Measurements from ENCODE around the gene SIK2. TPM values are rescaled to one million over a fixed set of nuclear protein-coding genes. Genes with fewer than 3 reads are reported as not detected.

Gene SIK2
- total RNA-seq, 1 experiment from 2014 or later, result 13.0 TPM

DNA sequence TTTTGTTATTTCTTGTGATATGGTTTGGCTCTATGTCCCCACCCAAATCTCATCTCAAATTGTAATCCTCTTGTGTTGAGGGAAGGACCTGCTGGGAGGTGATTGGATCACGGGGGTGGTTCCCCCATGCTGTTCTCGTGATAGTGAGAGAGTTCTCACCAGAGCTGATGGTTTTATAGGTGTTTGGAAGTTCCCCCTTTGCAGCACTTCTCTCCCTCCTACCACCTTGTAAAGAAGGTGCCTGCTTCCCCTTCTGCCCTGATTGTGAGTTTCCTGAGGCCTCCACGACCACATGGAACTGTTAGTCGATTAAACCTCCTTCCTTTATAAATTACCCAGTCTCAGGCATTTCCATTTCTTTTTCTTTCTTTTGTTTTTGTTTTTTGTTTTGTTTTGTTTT, 24.4 kb upstream of the SIK2 start:
- TF ChIP-seq, protein P1, sequence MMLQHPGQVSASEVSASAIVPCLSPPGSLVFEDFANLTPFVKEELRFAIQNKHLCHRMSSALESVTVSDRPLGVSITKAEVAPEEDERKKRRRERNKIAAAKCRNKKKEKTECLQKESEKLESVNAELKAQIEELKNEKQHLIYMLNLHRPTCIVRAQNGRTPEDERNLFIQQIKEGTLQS (IDR thresholded peaks at IDR 0.05), result no peak
- H3K9me3 ChIP-seq (ENCODE audit: control insufficient read depth in 1 of 2, insufficient read depth in 1 of 2, low read depth in 1 of 2, low read length in 2 of 2), result no peaks in the 10 kb centered on the region
- ATAC-seq, result no peak

DNA sequence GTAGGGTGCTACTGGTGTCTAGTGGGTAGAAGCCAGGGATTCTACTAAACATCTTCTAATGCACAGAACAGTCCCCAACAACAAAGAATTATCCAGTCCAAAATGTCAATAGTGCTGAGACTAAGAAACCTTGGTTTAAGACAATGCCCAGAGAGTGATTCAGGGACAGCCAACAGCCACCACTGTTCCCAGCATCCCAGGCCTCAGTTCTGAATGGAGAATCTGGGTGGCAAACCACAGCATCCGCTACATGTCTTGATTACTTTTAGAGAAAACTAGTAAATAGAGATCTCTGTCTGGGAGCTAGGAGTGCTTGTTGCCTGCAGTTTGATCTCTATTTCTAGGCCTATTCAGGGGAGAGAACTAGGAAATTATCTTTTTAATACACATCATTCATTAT, 20.9 kb upstream of the SIK2 start:
- Histone ChIP-seq H3K36me3 (ENCODE audit: control insufficient read depth in 1 of 2, insufficient read depth in 2 of 2, low read length in 2 of 2) (no peaks in the 10 kb centered on the region), H3K27me3 (ENCODE audit: insufficient read depth, low read length) (no peaks in the 10 kb centered on the region), H3K4me2 (ENCODE audit: low read length) (no peak overlapping the region), H3K9ac (ENCODE audit: low read length) (no peak overlapping the region), H3K79me2 (ENCODE audit: insufficient read depth, low read length) (no peaks in the 10 kb centered on the region), H3K4me1 (ENCODE audit: control insufficient read depth in 1 of 2, insufficient read depth in 2 of 2, low read length in 2 of 2) (no peaks in the 10 kb centered on the region), H2AFZ (ENCODE audit: low read depth, low read length, poor library complexity, severe bottlenecking) (no peak overlapping the region), H4K20me1 (ENCODE audit: insufficient read depth) (no peaks in the 10 kb centered on the region), H3K27ac (ENCODE audit: low read depth, low read length) (no peak overlapping the region), H3K9me2 (ENCODE audit: insufficient read depth) (no peaks in the 10 kb centered on the region), H3K4me3 (replicated peaks in 1 of 2; ENCODE audit: low read depth in 1 of 2, low read length in 2 of 2) (no peak overlapping the region), H3K9me3 (ENCODE audit: control insufficient read depth in 1 of 2, insufficient read depth in 1 of 2, low read depth in 1 of 2, low read length in 2 of 2) (no peaks in the 10 kb centered on the region)
- no TSS peak for BruUV-seq (replicated peaks)
- ChIA-PET RAD21 (ENCODE audit: low non-redundant PET in 1 of 2, low total read pairs in 2 of 2, uncharacterized antibody in 2 of 2, unreplicated experiment in 2 of 2) (no interaction called here), POLR2A (no interaction called here), CTCF (interaction anchor here (1.6 kb wide), 1 partner anchor 196 kb away, joined by 3 read pairs; no protein-coding TSS in a partner anchor)
- intact Hi-C loops (cut with micrococcal nuclease), result loop anchor here (10.0 kb wide), 1 partner anchor 413 kb away; no protein-coding TSS in a partner anchor
- DNase-seq (ENCODE audit: low read depth, low spot score), result no peak
- ATAC-seq, result no peak
- TF ChIP-seq, protein P2, sequence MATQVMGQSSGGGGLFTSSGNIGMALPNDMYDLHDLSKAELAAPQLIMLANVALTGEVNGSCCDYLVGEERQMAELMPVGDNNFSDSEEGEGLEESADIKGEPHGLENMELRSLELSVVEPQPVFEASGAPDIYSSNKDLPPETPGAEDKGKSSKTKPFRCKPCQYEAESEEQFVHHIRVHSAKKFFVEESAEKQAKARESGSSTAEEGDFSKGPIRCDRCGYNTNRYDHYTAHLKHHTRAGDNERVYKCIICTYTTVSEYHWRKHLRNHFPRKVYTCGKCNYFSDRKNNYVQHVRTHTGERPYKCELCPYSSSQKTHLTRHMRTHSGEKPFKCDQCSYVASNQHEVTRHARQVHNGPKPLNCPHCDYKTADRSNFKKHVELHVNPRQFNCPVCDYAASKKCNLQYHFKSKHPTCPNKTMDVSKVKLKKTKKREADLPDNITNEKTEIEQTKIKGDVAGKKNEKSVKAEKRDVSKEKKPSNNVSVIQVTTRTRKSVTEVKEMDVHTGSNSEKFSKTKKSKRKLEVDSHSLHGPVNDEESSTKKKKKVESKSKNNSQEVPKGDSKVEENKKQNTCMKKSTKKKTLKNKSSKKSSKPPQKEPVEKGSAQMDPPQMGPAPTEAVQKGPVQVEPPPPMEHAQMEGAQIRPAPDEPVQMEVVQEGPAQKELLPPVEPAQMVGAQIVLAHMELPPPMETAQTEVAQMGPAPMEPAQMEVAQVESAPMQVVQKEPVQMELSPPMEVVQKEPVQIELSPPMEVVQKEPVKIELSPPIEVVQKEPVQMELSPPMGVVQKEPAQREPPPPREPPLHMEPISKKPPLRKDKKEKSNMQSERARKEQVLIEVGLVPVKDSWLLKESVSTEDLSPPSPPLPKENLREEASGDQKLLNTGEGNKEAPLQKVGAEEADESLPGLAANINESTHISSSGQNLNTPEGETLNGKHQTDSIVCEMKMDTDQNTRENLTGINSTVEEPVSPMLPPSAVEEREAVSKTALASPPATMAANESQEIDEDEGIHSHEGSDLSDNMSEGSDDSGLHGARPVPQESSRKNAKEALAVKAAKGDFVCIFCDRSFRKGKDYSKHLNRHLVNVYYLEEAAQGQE (IDR thresholded peaks at IDR 0.05; ENCODE audit: low read depth), result no peak
- TF ChIP-seq SP1 (IDR thresholded peaks at IDR 0.05; ENCODE audit: low read depth) (no peak), RAD21 (IDR thresholded peaks at IDR 0.05; ENCODE audit: low read depth) (no peak), SIN3A (IDR thresholded peaks at IDR 0.05; ENCODE audit: low read depth) (no peak), CBX3 (IDR thresholded peaks at IDR 0.05; ENCODE audit: low read depth) (no peak), TCF7L2 (IDR thresholded peaks at IDR 0.05; ENCODE audit: borderline replicate concordance, extremely low read depth, insufficient read depth, insufficient read length) (no peak), FOSL1 (IDR thresholded peaks at IDR 0.05; ENCODE audit: low read depth) (no peak), EZH2phosphoT487 (IDR thresholded peaks at IDR 0.05; ENCODE audit: borderline replicate concordance) (no peak), ZFX (IDR thresholded peaks at IDR 0.05) (no peak), CEBPB (IDR thresholded peaks at IDR 0.05; ENCODE audit: low read depth) (no peak), EZH2 (IDR thresholded peaks at IDR 0.05) (no peak), POLR2A (IDR thresholded peaks at IDR 0.05; ENCODE audit: borderline replicate concordance, extremely low read depth, insufficient read depth, insufficient read length) (no peak), SRF (IDR thresholded peaks at IDR 0.05; ENCODE audit: low read depth) (no peak)
- TF ChIP-seq, protein P1 (IDR thresholded peaks at IDR 0.05), result no peak
- TF ChIP-seq, protein P3, sequence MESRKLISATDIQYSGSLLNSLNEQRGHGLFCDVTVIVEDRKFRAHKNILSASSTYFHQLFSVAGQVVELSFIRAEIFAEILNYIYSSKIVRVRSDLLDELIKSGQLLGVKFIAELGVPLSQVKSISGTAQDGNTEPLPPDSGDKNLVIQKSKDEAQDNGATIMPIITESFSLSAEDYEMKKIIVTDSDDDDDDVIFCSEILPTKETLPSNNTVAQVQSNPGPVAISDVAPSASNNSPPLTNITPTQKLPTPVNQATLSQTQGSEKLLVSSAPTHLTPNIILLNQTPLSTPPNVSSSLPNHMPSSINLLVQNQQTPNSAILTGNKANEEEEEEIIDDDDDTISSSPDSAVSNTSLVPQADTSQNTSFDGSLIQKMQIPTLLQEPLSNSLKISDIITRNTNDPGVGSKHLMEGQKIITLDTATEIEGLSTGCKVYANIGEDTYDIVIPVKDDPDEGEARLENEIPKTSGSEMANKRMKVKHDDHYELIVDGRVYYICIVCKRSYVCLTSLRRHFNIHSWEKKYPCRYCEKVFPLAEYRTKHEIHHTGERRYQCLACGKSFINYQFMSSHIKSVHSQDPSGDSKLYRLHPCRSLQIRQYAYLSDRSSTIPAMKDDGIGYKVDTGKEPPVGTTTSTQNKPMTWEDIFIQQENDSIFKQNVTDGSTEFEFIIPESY (IDR thresholded peaks at IDR 0.05; ENCODE audit: extremely low read depth, insufficient replicate concordance, low read length), result no peak
- TF ChIP-seq, protein P4, sequence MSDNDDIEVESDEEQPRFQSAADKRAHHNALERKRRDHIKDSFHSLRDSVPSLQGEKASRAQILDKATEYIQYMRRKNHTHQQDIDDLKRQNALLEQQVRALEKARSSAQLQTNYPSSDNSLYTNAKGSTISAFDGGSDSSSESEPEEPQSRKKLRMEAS (IDR thresholded peaks at IDR 0.05), result no peak

More for the DNA sequence above, 24.4 kb upstream of the SIK2 start:
- DNase-seq (ENCODE audit: low read depth, low spot score), result no peak
- BruUV-seq (replicated peaks), result no TSS peak
- Histone ChIP-seq H3K79me2 (ENCODE audit: insufficient read depth, low read length) (no peaks in the 10 kb centered on the region), H3K9me2 (ENCODE audit: insufficient read depth) (no peaks in the 10 kb centered on the region), H2AFZ (ENCODE audit: low read depth, low read length, poor library complexity, severe bottlenecking) (no peak overlapping the region), H3K4me1 (ENCODE audit: control insufficient read depth in 1 of 2, insufficient read depth in 2 of 2, low read length in 2 of 2) (no peaks in the 10 kb centered on the region), H4K20me1 (ENCODE audit: insufficient read depth) (no peaks in the 10 kb centered on the region), H3K36me3 (ENCODE audit: control insufficient read depth in 1 of 2, insufficient read depth in 2 of 2, low read length in 2 of 2) (no peaks in the 10 kb centered on the region), H3K4me2 (ENCODE audit: low read length) (no peak overlapping the region), H3K4me3 (replicated peaks in 1 of 2; ENCODE audit: low read depth in 1 of 2, low read length in 2 of 2) (no peak overlapping the region), H3K27me3 (ENCODE audit: insufficient read depth, low read length) (no peaks in the 10 kb centered on the region), H3K9ac (ENCODE audit: low read length) (no peak overlapping the region), H3K27ac (ENCODE audit: low read depth, low read length) (no peak overlapping the region)
- intact Hi-C loops (cut with micrococcal nuclease), result no loop called here
- ChIA-PET RAD21 (ENCODE audit: low non-redundant PET in 1 of 2, low total read pairs in 2 of 2, uncharacterized antibody in 2 of 2, unreplicated experiment in 2 of 2) (no interaction called here), CTCF (no interaction called here), POLR2A (no interaction called here)

All from HCT116 (cell line).